GM18505 (cell line): ENCODE data around the gene PTPRN2.

ENCODE experiments used
- ATAC-seq: cut with Tn5 transposase; IDR thresholded peaks from one replicate; pipeline ENCODE4 v1.9.1; 2021; ENCODE audit not compliant: unreplicated experiment
- POLR2A ChIP-seq: IDR thresholded peaks from 4 replicates; pipeline ENCODE4 v1.6.1; 2011; ENCODE audit warnings: borderline replicate concordance; ENCODE audit not compliant: insufficient read depth, insufficient read length; ENCODE audit errors: extremely low read depth

Gene PTPRN2

DNA sequence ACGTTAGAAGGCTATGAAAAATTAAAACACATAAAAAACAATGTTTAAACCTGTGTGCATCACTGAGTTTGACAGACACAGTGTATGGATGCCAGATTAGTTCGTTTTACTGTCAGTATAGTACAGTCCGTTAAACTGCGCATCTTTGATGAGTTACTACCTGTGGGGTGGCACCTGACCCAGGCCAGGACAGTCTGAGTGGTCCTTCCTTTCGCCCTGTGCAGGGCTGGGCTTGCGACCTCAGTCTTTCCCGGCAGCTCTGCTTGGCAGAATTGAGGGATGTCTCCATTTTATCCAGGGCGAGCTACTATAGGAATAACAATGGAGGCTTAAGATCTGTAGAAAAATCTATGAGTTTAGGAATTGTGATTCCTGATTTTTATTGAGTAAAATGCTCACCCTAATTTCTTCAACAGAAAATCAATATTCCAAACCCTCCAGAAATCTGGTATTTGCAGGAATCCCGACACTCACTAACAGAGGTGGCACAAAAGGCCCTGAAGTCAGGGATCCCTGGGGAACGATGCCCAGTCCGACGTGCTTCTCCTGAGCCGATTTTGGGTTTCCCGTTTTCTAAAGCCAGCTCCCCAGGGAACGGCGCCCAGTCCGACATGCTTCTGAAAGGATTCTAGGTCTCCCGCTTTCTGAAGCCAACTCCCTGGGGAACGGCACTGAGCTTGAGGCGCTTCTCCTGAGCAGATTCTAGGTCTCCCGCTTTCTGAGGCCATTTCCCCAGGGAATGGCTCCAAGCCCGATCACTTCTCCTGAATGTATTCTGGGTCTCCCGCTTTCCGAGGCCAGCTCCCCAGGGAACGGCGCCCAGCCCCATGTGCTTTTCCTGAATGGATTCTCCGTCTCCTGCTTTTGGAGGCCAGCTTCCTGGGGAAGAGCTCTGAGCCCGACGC lies 873.2 kb downstream of the PTPRN2 start:
- no peak for ATAC-seq
- no peak for TF ChIP-seq POLR2A

DNA sequence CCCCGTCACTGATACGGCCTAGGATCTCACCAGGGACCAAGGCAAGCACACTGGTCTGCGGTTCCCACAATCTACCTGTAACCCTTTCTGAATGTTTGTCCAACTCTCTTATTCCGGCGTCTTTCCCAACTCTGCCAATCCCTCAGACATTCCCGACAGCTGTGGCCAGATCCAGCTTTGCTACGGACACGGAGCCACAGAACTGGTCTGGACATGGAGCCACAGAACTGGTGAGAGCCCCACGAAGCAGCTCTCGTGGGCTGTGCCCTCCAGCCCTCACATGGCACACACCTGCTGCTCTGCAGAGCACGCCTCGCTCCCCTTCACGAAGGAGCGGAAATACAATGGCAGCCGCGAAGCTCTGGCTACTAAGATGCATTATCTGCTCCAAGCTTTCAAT lies 874.0 kb downstream of the PTPRN2 start:
- TF ChIP-seq POLR2A: no peak
- no peak for ATAC-seq

DNA sequence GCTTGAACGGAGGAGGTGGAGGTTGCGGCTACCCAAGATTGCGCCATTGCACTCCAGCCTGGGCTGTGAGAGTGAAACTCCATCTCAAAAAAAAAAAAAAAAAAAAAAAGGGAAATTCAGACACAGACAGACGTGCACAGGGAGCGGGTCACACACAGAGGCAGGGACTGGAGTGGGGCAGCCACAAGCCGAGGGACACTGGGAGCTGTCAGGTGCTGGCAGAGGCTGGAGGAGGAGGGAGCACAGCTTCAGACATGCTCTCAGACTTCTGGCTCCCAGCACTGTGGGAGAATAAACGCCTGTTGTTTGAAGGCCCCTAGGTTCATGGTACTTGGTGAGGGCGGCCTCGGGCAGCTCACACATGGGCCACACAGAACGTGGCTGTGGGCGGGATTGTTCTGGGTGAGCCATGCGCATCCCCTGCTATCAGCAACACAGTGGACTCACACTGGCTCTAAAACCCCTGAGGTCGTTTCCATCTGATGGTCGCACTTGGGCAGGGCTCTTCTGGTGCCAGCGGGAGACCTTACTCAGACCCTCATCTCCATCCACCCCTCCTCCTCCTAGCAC lies 874.9 kb downstream of the PTPRN2 start:
- ATAC-seq: no peak
- TF ChIP-seq POLR2A: no peak

DNA sequence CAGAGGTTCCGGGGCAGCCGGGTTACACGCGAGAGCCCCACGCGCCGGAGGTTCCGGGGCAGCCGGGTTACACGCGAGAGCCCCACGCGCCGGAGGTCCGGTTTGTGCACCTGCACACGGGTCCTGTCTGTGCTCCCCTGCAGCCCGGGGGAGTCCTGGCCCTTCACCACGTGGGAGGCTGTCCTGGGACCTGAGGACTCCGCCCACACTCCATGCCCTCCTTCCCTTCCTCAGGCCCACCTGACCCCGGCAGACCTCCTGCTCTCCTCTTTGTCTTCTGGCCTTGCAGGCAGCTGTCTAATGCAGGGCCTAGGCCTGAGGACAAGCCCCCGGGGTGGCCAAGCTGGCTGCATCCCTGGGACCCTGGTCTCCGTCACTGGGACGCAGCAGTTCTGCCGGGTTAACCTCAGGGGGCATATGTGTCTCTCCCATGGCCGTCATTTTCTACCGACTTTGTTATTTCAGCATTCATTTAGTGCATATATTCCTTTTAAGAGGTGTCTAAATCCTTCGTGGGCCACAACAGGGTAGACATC lies 876.2 kb downstream of the PTPRN2 start:
- TF ChIP-seq POLR2A: no peak
- ATAC-seq: no peak

DNA sequence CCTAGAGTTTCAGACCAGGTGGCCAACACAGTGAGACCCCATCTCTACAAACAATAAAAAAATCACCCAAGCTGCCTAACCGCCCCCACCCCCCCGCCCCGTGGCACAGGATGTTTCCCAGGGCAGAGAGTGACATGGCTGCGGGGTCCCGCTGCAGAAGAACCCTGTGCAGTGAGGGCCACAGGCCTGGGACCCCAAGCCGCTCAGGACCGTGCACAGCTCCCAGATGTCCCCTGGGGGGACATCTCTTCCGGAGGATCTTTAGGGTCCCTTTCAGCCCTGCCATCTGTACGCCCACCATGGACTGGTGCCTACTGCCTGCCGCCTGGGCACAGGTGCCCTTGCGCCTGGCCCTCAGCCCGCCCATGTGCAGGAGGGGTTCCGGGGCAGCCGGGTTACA lies 877.2 kb downstream of the PTPRN2 start:
- ATAC-seq: no peak
- no peak for TF ChIP-seq POLR2A

DNA sequence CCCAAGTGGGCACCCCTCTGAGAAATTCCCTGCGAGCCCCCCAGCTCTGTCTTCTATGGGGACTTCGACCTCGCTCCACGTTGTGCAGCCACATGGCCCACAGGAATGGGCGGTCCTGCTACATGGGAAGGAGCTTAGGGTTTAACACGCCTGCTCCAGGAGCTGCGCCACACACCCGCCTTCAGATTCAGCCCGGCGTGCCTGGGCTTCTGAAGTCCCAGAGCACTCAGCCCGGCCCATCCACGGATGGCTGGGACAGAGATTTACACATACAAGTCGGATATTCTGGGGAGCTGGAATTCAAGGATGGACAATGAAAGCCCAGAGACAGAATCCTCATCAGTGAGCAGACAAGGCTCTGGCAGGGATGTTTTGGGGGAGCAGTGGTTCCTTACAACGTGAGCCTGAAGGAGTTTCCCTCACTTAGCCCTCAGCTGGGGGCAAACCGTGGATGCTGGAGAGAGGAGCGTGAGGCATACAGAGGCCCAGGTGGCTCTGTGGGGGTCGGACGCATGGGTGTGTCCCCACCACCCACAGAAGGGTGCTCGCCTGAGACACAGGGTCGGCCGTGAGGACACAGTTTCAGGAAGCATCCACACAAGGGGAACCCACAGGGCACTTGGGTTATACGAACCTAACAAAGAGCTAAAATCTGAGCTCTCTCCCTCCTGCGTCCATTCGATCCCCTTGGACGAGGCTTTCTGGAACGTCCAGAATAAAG lies 877.9 kb downstream of the PTPRN2 start:
- no peak for TF ChIP-seq POLR2A
- ATAC-seq: no peak

DNA sequence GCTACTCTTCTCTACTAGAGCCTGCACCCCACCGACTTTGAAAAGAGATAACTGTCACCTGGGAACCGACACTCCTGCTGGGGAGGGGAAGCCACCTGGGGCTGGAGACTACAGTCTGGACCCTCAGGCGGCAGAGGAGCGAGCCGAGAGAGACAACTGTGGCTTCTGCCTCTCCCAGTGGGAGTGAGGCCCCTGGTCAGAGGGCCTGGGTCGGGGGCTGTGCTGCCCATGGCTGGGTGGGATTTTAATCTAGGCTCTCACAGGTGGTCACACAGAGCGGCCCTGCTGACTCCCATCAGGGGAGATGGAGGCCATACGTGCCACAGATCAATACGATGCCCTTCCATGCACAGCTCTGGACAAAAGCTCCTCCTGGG lies 878.7 kb downstream of the PTPRN2 start:
- ATAC-seq: no peak
- no peak for TF ChIP-seq POLR2A

DNA sequence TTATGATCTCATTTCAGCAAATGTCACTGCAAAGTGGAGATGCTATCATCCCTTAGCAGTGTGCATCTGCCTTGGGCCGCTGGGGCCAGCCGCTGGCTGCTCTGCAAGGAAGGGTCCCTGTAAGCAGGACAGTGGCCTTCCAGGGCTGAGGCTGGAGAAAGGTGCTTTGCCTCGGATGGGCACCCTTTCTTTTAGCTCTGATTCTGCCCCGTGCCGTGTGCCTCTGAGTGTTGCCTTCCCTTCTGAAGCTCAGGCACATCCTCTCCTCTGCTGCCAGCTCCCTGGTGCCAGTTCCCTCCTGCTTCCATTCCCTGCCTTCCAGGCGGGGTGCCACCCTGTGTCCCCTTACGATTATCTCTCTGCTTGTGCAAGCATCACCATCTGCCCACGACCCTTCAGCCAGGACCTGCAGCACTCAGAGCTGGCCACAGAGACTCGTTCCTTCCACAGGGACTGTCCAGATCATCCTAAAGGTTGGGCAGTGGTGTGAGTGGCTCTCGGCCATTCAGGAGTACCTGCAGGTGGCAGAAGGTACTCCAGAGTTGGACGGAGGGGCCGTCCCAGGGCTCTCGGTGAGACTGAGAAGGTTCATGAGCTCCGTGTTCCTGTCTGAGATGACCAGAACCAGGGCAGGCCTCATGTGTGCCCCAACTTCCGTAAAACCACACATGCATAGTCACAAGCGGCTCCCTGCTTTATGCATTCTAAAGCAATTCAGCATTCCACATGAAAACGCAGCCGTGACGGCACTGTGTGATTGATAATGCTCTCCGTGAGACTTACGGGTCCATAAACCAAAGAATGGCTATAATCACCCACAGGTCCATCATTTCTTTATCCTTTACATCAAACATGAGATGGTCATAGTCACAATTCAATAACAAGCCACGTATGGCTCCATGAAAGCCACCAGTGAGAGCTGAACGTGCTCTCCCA lies 879.4 kb downstream of the PTPRN2 start:
- no peak for ATAC-seq
- no peak for TF ChIP-seq POLR2A

DNA sequence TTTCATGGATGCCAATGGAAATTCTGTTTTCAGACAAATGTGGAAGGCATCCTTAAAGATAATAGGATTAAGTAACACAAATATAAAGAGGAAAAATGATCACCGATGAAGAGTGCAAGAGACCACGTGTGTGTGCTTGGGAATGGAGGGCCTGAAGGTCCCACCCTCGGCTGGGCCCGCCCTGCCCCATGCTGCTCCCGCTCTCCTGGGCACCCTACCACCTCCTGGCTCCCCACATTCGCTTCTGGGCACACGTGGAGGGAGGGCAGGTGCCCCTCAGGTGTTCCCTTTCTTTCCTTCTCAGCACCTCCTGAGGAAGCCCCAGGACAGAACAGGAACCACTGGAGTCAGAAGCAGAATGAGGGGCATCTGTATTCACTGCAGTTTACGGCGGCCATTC lies 883.3 kb downstream of the PTPRN2 start:
- ATAC-seq: no peak
- no peak for TF ChIP-seq POLR2A

DNA sequence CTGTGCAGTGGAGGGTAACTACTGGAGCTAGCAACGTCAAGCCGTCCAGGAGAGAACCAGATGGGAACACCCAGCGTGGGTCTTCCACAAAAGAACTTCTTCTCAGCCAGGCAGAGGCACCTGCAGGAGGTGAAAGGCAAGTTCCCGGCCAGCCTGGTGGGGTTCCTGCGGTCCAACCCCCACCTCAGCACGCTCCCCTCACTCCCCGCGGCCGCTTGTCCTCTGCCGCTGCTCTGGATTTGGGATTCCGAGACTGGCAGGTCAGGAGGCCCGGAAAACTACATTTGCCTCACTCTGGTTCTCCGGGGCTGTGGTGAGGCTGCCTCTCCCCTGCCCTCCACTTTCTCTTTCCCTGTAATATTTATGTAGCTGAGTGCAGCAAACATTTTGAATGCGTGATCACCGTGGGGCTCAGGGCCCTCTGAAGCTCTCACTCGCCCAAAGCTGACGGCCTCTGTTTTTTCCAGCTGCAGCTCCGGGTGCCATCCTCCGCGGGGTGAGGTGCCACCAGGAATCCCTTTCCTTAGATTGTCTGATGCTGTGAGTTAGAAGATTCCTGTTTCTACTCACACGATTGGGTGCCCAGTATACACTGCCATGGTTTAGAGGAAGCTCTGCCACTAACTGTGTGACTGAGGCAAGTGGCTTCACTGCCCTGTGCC lies 884.0 kb downstream of the PTPRN2 start:
- TF ChIP-seq POLR2A: no peak
- ATAC-seq: no peak

DNA sequence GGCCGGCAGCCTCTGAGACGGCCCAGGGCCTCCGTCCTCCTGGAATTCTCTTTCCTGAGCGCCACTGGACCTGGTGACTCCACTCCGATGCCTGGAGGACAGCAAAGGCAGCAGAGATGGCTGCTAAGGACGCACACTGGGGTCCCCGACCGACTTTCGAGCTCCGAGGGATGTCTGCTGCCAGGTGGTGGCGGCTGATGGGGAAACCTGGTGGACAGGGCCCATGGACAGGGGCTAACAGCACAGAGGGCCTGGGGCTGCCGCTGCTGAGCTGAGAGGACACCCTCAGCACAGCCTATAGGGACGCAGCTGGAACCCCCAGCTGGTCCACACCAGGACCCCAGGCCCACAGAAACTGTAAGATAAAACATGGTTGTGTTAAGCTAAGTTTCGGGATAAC lies 884.5 kb downstream of the PTPRN2 start:
- TF ChIP-seq POLR2A: no peak
- ATAC-seq: no peak
